Measurements from ENCODE around the gene PDIA6. TPM values are rescaled to one million over a fixed set of nuclear protein-coding genes. Genes with fewer than 3 reads are reported as not detected.

Gene PDIA6
- total and polyA plus RNA-seq, 2 experiments from 2014 or later = 214 to 548 TPM

DNA sequence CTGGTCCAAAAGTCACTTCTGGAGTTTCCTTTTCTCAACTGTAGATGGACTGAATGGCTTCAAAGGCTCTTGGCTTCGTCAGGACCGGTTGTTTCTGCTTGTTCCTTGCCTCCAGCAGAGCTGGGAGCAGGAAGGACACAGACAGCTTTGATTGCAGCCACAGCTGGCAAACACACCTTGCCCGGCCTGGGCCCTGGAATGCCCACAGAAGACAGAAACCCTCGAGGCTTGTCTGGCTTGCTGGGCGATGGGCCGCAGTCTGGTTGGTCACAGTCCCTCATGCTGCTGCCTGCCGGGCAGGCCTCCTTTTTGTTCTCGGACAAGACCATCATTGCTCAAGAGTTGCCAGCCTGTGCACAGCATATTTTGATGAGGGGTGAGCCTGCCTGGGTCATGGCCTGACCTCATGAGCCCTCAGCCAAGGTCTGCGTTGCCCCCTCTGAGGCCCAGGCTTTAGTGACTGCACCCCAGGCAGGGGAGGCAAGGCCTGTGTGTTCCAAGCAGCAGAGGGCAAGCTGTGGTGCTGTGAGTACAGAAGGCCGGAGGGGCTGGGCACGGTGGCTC, 53.4 kb downstream of the PDIA6 start:
- no peaks in the 10 kb centered on the region for H3K27me3 ChIP-seq
- no peaks in the 10 kb centered on the region for H3K36me3 ChIP-seq
- H3K9me3 ChIP-seq (ENCODE audit: low read depth) = no peaks in the 10 kb centered on the region
- no peak for DNase-seq (ENCODE audit: low read depth in 1 of 2, low spot score in 1 of 2)
- H3K4me1 ChIP-seq (ENCODE audit: low read depth) = no peaks in the 10 kb centered on the region
- TF ChIP-seq, protein P1, sequence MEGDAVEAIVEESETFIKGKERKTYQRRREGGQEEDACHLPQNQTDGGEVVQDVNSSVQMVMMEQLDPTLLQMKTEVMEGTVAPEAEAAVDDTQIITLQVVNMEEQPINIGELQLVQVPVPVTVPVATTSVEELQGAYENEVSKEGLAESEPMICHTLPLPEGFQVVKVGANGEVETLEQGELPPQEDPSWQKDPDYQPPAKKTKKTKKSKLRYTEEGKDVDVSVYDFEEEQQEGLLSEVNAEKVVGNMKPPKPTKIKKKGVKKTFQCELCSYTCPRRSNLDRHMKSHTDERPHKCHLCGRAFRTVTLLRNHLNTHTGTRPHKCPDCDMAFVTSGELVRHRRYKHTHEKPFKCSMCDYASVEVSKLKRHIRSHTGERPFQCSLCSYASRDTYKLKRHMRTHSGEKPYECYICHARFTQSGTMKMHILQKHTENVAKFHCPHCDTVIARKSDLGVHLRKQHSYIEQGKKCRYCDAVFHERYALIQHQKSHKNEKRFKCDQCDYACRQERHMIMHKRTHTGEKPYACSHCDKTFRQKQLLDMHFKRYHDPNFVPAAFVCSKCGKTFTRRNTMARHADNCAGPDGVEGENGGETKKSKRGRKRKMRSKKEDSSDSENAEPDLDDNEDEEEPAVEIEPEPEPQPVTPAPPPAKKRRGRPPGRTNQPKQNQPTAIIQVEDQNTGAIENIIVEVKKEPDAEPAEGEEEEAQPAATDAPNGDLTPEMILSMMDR (IDR thresholded peaks at IDR 0.05; ENCODE audit: low read depth, low read length) = no peak
- H3K4me3 ChIP-seq = no peak overlapping the region
- H3K27ac ChIP-seq = no peak overlapping the region

DNA sequence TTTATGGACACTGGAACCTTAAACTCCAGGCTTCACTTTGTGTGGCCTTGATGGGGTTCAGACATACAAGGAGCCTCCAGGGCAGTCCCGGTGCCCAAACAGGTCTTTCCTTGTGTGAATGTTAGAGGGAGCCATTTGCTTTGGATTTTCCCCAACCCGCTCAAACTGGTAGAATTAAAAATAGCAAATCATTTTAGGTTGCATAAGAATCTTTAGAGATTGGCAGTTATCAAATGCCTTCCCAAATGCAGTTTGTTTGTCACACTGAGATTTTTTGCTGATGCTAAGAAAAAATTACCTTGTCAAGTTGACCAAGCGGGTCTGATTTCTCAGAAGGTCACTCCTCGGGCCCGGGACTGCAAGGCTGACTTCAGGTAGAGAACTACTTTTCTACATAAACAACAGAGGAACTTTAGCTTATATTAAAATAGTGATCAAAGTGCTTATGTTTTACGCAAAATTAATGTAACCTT, 54.7 kb downstream of the PDIA6 start:
- TF ChIP-seq, protein P1 (IDR thresholded peaks at IDR 0.05; ENCODE audit: low read depth, low read length) = no peak
- H3K36me3 ChIP-seq = no peaks in the 10 kb centered on the region
- no peaks in the 10 kb centered on the region for H3K27me3 ChIP-seq
- no peaks in the 10 kb centered on the region for H3K4me1 ChIP-seq (ENCODE audit: low read depth)
- H3K4me3 ChIP-seq = no peak overlapping the region
- no peaks in the 10 kb centered on the region for H3K9me3 ChIP-seq (ENCODE audit: low read depth)
- peak overlapping the region; percentile 8 for H3K27ac ChIP-seq
- no peak for DNase-seq (ENCODE audit: low read depth in 1 of 2, low spot score in 1 of 2)

GRCh38 chr2:10755621-10756020, 57.0 kb downstream of the PDIA6 start:
- TF ChIP-seq, protein P1 (IDR thresholded peaks at IDR 0.05; ENCODE audit: low read depth, low read length) = no peak
- H3K4me3 ChIP-seq = no peak overlapping the region

DNA sequence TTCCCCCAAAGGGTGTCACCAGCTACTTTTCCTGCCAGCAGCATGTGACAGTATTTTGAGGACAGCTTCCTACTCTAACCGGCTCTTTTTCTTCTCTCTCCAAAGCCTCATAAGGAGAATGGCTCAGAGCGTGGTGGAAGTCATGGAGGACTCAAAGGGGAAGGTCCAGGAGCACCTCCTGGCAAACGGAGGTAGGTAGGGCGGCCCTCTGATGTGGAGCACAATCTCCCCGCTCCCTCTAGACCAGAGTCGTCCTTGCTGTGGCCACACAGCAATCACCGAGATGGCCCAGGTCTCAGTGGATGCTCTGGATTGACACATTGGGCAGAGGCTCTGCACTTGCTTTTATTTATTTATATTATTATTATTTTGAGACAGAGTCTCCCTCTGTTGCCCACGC, 58.7 kb downstream of the PDIA6 start:
- no peak for DNase-seq (ENCODE audit: low read depth in 1 of 2, low spot score in 1 of 2)
- Histone ChIP-seq H3K4me3 (no peak overlapping the region), H3K27ac (no peak overlapping the region), H3K27me3 (no peaks in the 10 kb centered on the region), H3K36me3 (no peaks in the 10 kb centered on the region), H3K9me3 (ENCODE audit: low read depth) (no peaks in the 10 kb centered on the region), H3K4me1 (ENCODE audit: low read depth) (no peaks in the 10 kb centered on the region)
- TF ChIP-seq, protein P1 (IDR thresholded peaks at IDR 0.05; ENCODE audit: low read depth, low read length) = no peak

More at GRCh38 chr2:10755621-10756020, 57.0 kb downstream of the PDIA6 start:
- no peaks in the 10 kb centered on the region for H3K27me3 ChIP-seq
- no peak overlapping the region for H3K27ac ChIP-seq
- H3K9me3 ChIP-seq (ENCODE audit: low read depth) = no peaks in the 10 kb centered on the region
- H3K36me3 ChIP-seq = no peaks in the 10 kb centered on the region
- DNase-seq (ENCODE audit: low read depth in 1 of 2, low spot score in 1 of 2) = no peak
- no peaks in the 10 kb centered on the region for H3K4me1 ChIP-seq (ENCODE audit: low read depth)

DNA sequence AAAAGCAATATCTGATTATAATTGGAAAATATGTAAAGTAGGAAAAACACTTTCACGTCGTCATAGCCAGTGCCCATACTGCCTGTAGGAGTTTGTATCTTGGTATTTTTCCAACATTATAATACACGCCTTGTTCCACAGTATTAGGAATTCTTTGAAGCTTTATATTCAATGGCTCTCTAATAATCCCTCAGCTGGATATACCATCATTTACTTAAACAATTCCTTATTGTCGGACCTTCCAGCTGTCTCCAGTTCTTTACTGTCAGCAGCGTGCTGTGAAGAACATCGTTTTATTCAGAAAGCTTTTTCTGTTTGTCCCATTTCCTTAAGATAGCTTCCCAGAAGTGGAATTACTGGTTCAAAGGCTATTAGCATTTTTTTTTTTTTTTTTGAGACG, 59.4 kb downstream of the PDIA6 start:
- H3K36me3 ChIP-seq = no peaks in the 10 kb centered on the region
- TF ChIP-seq, protein P1 (IDR thresholded peaks at IDR 0.05; ENCODE audit: low read depth, low read length) = no peak
- no peak overlapping the region for H3K4me3 ChIP-seq

More for the DNA sequence above, 59.4 kb downstream of the PDIA6 start:
- Histone ChIP-seq H3K27ac (no peak overlapping the region), H3K27me3 (no peaks in the 10 kb centered on the region), H3K9me3 (ENCODE audit: low read depth) (no peaks in the 10 kb centered on the region), H3K4me1 (ENCODE audit: low read depth) (no peaks in the 10 kb centered on the region)
- DNase-seq (ENCODE audit: low read depth in 1 of 2, low spot score in 1 of 2) = no peak
